Endometrium (tissue), 2 donors: ENCODE results near the gene NOTCH1.

Experiments
- FAIRE-seq: peaks from 2 replicates; lab custom pipeline; 2012; peaks lifted over from hg19 to GRCh38; lab: Jason Lieb, UNC
- donor health status: control.
- donor health status: control.

NOTCH1 gene

GRCh38 chr9:136544964-136545691 is 720 bp downstream of the NOTCH1 start:
- no peak for FAIRE-seq

- FAIRE-seq: no peak
Measured at GRCh38 chr9:136544548-136544963, 1.3 kb downstream of the NOTCH1 start.

GRCh38 chr9:136543830-136544547 is 1.9 kb downstream of the NOTCH1 start:
- FAIRE-seq: no peak

GRCh38 chr9:136543280-136543679 is 2.6 kb downstream of the NOTCH1 start:
- no peak for FAIRE-seq

- no peak for FAIRE-seq
Measured at GRCh38 chr9:136542241-136543040, 3.4 kb downstream of the NOTCH1 start.

- FAIRE-seq: no peak
Measured at GRCh38 chr9:136541709-136542108, 4.1 kb downstream of the NOTCH1 start.

- no peak for FAIRE-seq
Measured at GRCh38 chr9:136541179-136541578, 4.7 kb downstream of the NOTCH1 start.

GRCh38 chr9:136539427-136540421 is 6.1 kb downstream of the NOTCH1 start:
- FAIRE-seq: no peak

GRCh38 chr9:136538599-136539426 is 7.0 kb downstream of the NOTCH1 start:
- FAIRE-seq: no peak

GRCh38 chr9:136537896-136538598 is 7.8 kb downstream of the NOTCH1 start:
- FAIRE-seq: no peak

- no peak for FAIRE-seq
Measured at GRCh38 chr9:136537411-136537810, 8.4 kb downstream of the NOTCH1 start.

GRCh38 chr9:136536721-136537241 is 9.1 kb downstream of the NOTCH1 start:
- no peak for FAIRE-seq

- no peak for FAIRE-seq
Measured at GRCh38 chr9:136536051-136536720, 9.7 kb downstream of the NOTCH1 start.

GRCh38 chr9:136535070-136535469 is 10.8 kb downstream of the NOTCH1 start:
- no peak for FAIRE-seq

- no peak for FAIRE-seq
Measured at GRCh38 chr9:136534366-136534765, 11.5 kb downstream of the NOTCH1 start.

GRCh38 chr9:136533775-136534157 is 12.1 kb downstream of the NOTCH1 start:
- FAIRE-seq: no peak

GRCh38 chr9:136532799-136533774 is 12.8 kb downstream of the NOTCH1 start:
- no peak for FAIRE-seq
